ENCODE measurements around the gene RLBP1.

GRCh38 chr15:89192136-89192535, 29.2 kb downstream of the RLBP1 start:
- no peak for TF ChIP-seq CTCF (conservative IDR thresholded peaks at IDR 0.05; ENCODE audit: low read depth in 2 of 2)
- TF ChIP-seq ZNF114 (CRISPR knock-in tag; IDR thresholded peaks at IDR 0.05): no peak
- TF ChIP-seq REST (IDR thresholded peaks at IDR 0.05; ENCODE audit: unreplicated experiment): no peak
- TF ChIP-seq EZH2phosphoT487 (IDR thresholded peaks at IDR 0.05; ENCODE audit: unreplicated experiment): no peak
- no peak for TF ChIP-seq EZH2 (IDR thresholded peaks at IDR 0.05; ENCODE audit: low read depth, unreplicated experiment)
- no peak for TF ChIP-seq CREB1 (CRISPR knock-in tag; IDR thresholded peaks at IDR 0.05; ENCODE audit: low read depth)
- TF ChIP-seq ZNF462 (CRISPR knock-in tag; IDR thresholded peaks at IDR 0.05): no peak
- TF ChIP-seq JUNB (IDR thresholded peaks at IDR 0.05; ENCODE audit: unreplicated experiment): no peak
- no peak for TF ChIP-seq POLR2AphosphoS5 (IDR thresholded peaks at IDR 0.05; ENCODE audit: low read depth)
- no peak for TF ChIP-seq NANOG (IDR thresholded peaks at IDR 0.05; ENCODE audit: borderline replicate concordance)
- no peak for TF ChIP-seq ETS1 (IDR thresholded peaks at IDR 0.05)
